Right atrium auricular region (tissue), 2 donors: ENCODE measurements around the gene FANCD2OS. TPM values are rescaled to one million over a fixed set of nuclear protein-coding genes. Genes with fewer than 3 reads are reported as not detected.
"Not testable (repeated sequence)": the region's sequence is repeated elsewhere in the genome, so short reads cannot be mapped to it uniquely, and the experiment has no call there.

Experiments used
- DNase-seq: peaks from one replicate; pipeline ENCODE4 v3.0.0-alpha.2; 2019; ENCODE audit warnings: low spot score
- H3K27ac ChIP-seq, 2 donors: fragments of 200-600 bp; sonication (generic); 1 replicate in 1 of 2; 2 replicates in 1 of 2; pipeline ENCODE4 v1.5.1; 2016 to 2019
- H3K27me3 ChIP-seq, 2 donors: fragments of 200-600 bp; sonication (generic); one replicate each; pipeline versions ENCODE4 v1.5.1 to v1.6.0; 2017 to 2019
- H3K36me3 ChIP-seq: fragments of 200-600 bp; sonication (generic); one replicate; pipeline ENCODE4 v1.5.1; 2016
- H3K4me1 ChIP-seq, 2 donors: fragments of 200-600 bp; sonication (generic); one replicate each; pipeline versions ENCODE4 v1.5.1 to v1.6.0; 2017 to 2019
- H3K4me3 ChIP-seq, 2 donors: fragments of 200-600 bp; sonication (generic); 1 replicate in 1 of 2; 2 replicates in 1 of 2; pipeline ENCODE4 v1.5.1; 2017 to 2019; ENCODE audit warnings: mild to moderate bottlenecking in 1 of 2, moderate library complexity in 1 of 2
- H3K9me3 ChIP-seq, 2 donors: fragments of 200-600 bp; sonication (generic); one replicate each; pipeline ENCODE4 v1.5.1; 2019
- total RNA-seq, 2 donors: library from RNA; depleted of rRNA; stranded (reverse); fragments of >200 nt; gene quantifications; one replicate each; pipeline ENCODE4 v1.1.0, GENCODE V29; 2016
- TF ChIP-seq, protein P1 (sequence below), 2 donors: fragments of 200-600 bp; sonication (generic); IDR thresholded peaks; one replicate each; pipeline ENCODE4 v1.5.1; 2019; ENCODE audit warnings: antibody characterized with exemption in 2 of 2

The FANCD2OS gene
- total RNA-seq, 2 donors from 2014 or later: not detected

DNA sequence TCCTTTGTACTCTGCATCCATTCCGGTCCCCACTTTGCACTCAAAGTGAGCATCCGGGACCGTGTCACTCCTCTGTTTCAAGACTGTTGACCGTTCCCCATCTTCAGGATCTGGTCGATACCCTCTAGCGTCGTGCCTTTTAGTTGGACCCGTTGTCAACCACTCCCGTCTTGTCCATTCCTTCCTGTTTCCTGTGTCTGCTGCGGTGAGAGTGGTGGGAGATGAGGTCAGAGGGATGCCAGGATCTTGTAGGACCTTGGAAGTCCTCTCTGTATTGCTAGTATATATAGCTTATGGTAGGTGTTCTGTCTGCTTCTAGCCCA, 8.0 kb upstream of the FANCD2OS start:
- H3K27ac ChIP-seq: peak overlapping the region; percentile 76 to 83
- H3K4me3 ChIP-seq: peak overlapping the region; percentile 91 to 95
- H3K36me3 ChIP-seq: no peaks in the 10 kb centered on the region
- H3K27me3 ChIP-seq: no peaks in the 10 kb centered on the region
- H3K4me1 ChIP-seq: peaks cover 0 to 25% of the 10 kb centered on the region in 2 donors
- no peaks in the 10 kb centered on the region for H3K9me3 ChIP-seq
- TF ChIP-seq, protein P1, sequence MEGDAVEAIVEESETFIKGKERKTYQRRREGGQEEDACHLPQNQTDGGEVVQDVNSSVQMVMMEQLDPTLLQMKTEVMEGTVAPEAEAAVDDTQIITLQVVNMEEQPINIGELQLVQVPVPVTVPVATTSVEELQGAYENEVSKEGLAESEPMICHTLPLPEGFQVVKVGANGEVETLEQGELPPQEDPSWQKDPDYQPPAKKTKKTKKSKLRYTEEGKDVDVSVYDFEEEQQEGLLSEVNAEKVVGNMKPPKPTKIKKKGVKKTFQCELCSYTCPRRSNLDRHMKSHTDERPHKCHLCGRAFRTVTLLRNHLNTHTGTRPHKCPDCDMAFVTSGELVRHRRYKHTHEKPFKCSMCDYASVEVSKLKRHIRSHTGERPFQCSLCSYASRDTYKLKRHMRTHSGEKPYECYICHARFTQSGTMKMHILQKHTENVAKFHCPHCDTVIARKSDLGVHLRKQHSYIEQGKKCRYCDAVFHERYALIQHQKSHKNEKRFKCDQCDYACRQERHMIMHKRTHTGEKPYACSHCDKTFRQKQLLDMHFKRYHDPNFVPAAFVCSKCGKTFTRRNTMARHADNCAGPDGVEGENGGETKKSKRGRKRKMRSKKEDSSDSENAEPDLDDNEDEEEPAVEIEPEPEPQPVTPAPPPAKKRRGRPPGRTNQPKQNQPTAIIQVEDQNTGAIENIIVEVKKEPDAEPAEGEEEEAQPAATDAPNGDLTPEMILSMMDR (IDR thresholded peaks at IDR 0.05): no peak
- no peak for DNase-seq

DNA sequence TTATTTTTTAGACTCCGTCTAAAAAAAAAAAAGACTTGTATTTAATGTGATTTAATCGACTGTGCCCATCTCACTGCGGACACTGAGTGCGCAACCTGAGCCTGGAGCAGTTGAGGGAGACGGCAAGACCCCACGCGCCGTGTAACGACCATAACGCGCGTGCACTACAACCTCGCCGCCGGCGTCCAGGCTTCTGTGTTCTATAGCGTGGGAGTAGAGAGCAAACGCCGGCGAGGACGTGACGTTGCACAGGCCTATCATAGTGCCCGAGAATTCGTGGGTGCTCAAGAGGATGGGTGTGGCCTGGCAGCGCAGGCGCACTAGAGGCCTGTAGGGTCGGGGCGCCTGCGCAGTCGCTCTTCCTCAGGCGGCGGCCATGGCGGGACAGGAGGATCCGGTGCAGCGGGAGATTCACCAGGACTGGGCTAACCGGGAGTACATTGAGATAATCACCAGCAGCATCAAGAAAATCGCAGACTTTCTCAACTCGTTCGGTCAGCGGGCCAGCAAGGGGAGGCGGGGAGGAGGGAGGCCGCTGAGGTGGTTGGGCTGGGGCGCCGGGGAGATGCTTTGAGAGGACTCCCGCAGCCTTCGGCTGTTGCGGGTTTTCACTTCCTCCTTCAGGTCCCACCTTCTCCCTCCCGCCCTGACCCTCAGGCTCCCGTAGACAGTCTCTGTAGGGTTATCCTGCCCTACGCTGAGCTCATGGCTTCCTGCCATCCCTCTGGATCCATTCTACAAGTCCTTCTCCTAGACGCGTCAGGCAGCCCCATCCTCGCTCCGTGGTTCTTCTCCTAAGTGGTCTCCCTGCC, 7.5 kb upstream of the FANCD2OS start, which contains the start of gene BRK1:
Gene BRK1, plus strand, starts transcription at position 350 of the 812 bp plus-strand sequence. Its CDS starts 27 bp downstream, at position 377.
- Histone ChIP-seq H3K4me1 (peaks cover 0 to 25% of the 10 kb centered on the region in 2 donors), H3K27me3 (no peaks in the 10 kb centered on the region), H3K4me3 (peak within 1 kb of the TSS; percentile 91 to 95), H3K9me3 (no peaks in the 10 kb centered on the region), H3K36me3 (no peaks in the 10 kb centered on the region), H3K27ac (peak within 1 kb of the TSS; percentile 76 to 83)
- TF ChIP-seq, protein P1 (IDR thresholded peaks at IDR 0.05): no peak
- DNase-seq: peak; percentile 96

DNA sequence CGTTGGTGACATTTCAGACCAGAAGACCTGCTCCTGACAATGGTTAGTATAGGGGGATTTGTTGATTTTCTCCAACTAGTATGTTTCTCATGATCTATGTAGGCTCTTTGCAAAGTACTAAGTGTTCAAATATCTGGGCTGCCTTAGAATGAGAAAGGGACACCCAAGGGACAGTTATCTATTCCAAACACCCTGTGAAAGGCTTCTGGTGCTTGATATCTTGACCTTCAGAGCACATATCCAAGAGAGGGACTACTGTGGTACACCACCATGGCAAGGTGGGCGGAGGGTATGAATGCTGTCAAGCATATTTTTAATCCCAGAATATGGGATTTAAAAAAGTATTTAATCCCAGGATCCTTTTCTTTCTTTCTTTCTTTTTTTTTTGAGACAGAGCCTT, 1.1 kb downstream of the FANCD2OS start:
- no peaks in the 10 kb centered on the region for H3K4me1 ChIP-seq
- H3K36me3 ChIP-seq: no peaks in the 10 kb centered on the region
- no peak overlapping the region for H3K4me3 ChIP-seq
- no peak overlapping the region for H3K27ac ChIP-seq
- TF ChIP-seq, protein P1 (IDR thresholded peaks at IDR 0.05): no peak
- H3K9me3 ChIP-seq: no peaks in the 10 kb centered on the region
- no peaks in the 10 kb centered on the region for H3K27me3 ChIP-seq
- DNase-seq: no peak

DNA sequence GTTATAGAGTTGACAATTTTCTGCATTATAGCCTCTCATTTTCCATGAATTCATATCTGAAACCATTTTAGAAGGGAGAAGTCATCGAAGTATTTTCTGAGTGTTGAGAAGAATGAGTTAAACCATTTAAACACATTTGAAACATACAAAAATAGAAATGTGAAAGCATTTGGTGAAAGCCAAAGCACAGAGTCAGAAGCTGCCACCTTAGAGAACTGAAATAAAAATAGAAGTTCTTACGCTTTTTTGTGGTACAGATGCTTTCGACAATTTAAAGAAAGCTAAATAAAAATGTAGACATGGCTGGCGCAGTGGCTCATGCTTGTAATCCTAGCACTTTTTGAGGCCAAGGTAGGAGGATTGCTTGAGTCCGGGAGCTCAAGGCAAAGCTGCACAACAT, 9.0 kb downstream of the FANCD2OS start:
- no peak overlapping the region for H3K4me3 ChIP-seq
- DNase-seq: no peak
- TF ChIP-seq, protein P1 (IDR thresholded peaks at IDR 0.05): no peak
- H3K9me3 ChIP-seq: no peaks in the 10 kb centered on the region
- no peaks in the 10 kb centered on the region for H3K27me3 ChIP-seq
- no peak overlapping the region for H3K27ac ChIP-seq
- H3K4me1 ChIP-seq: no peaks in the 10 kb centered on the region
- no peaks in the 10 kb centered on the region for H3K36me3 ChIP-seq

DNA sequence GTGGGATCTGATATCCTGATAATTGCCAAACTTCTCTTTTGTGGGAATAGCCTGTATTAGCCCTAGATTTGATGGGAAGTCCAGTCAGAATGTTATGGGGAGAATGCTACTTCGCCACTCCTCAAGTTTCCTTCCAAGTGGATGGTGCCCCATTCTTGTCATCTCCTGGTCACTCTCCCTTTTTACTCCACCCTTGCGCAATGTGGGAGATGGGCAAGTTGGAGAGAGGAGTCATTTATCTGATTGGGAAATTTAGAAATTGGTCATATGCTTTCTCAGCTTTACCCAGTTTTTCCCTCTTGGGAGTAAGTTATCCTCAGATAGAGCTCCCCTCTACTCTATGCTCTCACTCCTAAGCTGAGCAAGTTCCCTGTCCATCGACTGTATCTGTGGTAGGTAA, 14.4 kb downstream of the FANCD2OS start:
- H3K4me3 ChIP-seq: no peak overlapping the region
- H3K27me3 ChIP-seq: no peaks in the 10 kb centered on the region
- DNase-seq: no peak
- no peaks in the 10 kb centered on the region for H3K4me1 ChIP-seq
- H3K36me3 ChIP-seq: no peaks in the 10 kb centered on the region
- H3K9me3 ChIP-seq: no peaks in the 10 kb centered on the region
- no peak overlapping the region for H3K27ac ChIP-seq
- TF ChIP-seq, protein P1 (IDR thresholded peaks at IDR 0.05): no peak

DNA sequence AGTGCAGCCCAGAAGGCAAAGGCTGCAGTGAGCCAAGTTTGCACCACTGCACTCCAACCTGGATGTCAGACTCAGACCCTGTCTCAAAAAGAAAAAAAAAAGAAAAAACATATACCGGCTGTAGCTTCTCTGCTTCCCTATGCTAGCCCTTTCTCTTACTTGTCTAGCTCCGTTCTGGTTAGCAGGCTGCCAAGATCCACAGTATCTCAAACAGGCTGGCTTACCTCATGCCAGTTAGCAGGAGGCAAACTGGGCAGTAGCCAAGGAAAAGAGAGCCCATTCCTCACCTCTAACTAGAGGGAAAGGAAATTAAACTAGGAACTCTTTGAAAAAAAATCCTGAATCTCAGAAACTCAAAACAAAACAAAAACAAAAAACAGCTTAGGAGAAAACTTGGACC, 16.7 kb downstream of the FANCD2OS start:
- H3K27ac ChIP-seq, H3K4me3 ChIP-seq, H3K36me3 ChIP-seq, H3K9me3 ChIP-seq, H3K4me1 ChIP-seq, DNase-seq, H3K27me3 ChIP-seq: not testable (repeated sequence)

DNA sequence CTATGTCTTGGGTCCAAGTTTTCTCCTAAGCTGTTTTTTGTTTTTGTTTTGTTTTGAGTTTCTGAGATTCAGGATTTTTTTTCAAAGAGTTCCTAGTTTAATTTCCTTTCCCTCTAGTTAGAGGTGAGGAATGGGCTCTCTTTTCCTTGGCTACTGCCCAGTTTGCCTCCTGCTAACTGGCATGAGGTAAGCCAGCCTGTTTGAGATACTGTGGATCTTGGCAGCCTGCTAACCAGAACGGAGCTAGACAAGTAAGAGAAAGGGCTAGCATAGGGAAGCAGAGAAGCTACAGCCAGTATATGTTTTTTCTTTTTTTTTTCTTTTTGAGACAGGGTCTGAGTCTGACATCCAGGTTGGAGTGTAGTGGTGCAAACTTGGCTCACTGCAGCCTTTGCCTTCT, 17.3 kb downstream of the FANCD2OS start:
- H3K27me3 ChIP-seq, DNase-seq, H3K27ac ChIP-seq, H3K9me3 ChIP-seq, H3K36me3 ChIP-seq, H3K4me1 ChIP-seq, H3K4me3 ChIP-seq: not testable (repeated sequence)
